Adrenal gland (tissue), 12 donors: Measurements from ENCODE around the gene PIANP. TPM values are rescaled to one million over a fixed set of nuclear protein-coding genes. Genes with fewer than 3 reads are reported as not detected.

Experiments
- DNase-seq, 7 donors: peaks; one replicate each; pipeline ENCODE4 v3.0.0-alpha.2; 2019 to 2020
- H3K27ac ChIP-seq, 5 donors: fragments of 200-600 bp; sonication (generic) in 4 of 5; 1 replicate in 3 of 5; 2 replicates in 2 of 5; pipeline versions ENCODE4 v1.5.1 to v1.8.0; 2016 to 2020; ENCODE audit warnings: mild to moderate bottlenecking in 1 of 5
- H3K27me3 ChIP-seq: fragments of 200-600 bp; 2 replicates; pipeline ENCODE4 v1.8.0; 2021
- H3K36me3 ChIP-seq, 2 donors: fragments of 200-600 bp; replicated peaks in 1 of 2; 1 replicate in 1 of 2; 2 replicates in 1 of 2; pipeline versions ENCODE4 v1.5.1 to v1.8.0; 2018 to 2022
- H3K4me1 ChIP-seq, 2 donors: fragments of 200-600 bp; replicated peaks in 1 of 2; 1 replicate in 1 of 2; 2 replicates in 1 of 2; pipeline versions ENCODE4 v1.5.1 to v1.8.0; 2018 to 2021
- H3K4me3 ChIP-seq, 4 donors: fragments of 200-600 bp; sonication (generic) in 3 of 4; one replicate each; pipeline ENCODE4 v1.5.1; 2016 to 2018
- H3K9me3 ChIP-seq, 3 donors: fragments of 200-600 bp; sonication (generic) in 1 of 3; replicated peaks in 1 of 3; 1 replicate in 2 of 3; 2 replicates in 1 of 3; pipeline versions ENCODE4 v1.5.1 to v1.8.0; 2016 to 2021
- POLR2A ChIP-seq, 2 donors: fragments of 450-650 bp; IDR thresholded peaks; one replicate each; pipeline ENCODE4 v1.6.1; 2017; ENCODE audit warnings: antibody characterized with exemption in 2 of 2, mild to moderate bottlenecking in 2 of 2, moderate library complexity in 1 of 2
- WGBS, 4 donors: extraction: QIAGEN DNeasy Blood & Tissue Kit in 2 of 4; methylation state at CpG; one replicate each; pipeline versions ENCODE4 v1.1.5 to v1.1.7; 2013 to 2017; 5-methylcytosine and 5-hydroxymethylcytosine counted together
- intact Hi-C, 2 donors: fragments of 100-400 bp; cut with DNase I; formaldehyde crosslinking; loops; one replicate each; pipeline versions ENCODE4 v1.14.1 to v1.15.0; 2022 to 2023
- polyA plus RNA-seq, 3 donors: library from polyadenylated mRNA; stranded (reverse); fragments of 200-250 nt in 2 of 3; fragments of 350-450 nt in 1 of 3; fragmentation: Illumina TruSeq in 1 of 3; extraction: RNeasy Lipid Tissue Mini Kit (QIAGEN cat#74804) in 1 of 3; gene quantifications; one replicate each; pipeline ENCODE4 v1.2.3, GENCODE V29; 2013 to 2014
- total RNA-seq, 9 donors: library from RNA; depleted of rRNA in 4 of 9; stranded (reverse); fragments of >200 nt in 4 of 9; fragments of 120-200 nt in 1 of 9; fragmentation: NEBNext Ultra II Directional in 1 of 9; extraction: Animal tissue kit (Norgen Biotek cat#: 25700) in 1 of 9; gene quantifications; one replicate each; pipeline versions ENCODE4 v1.1.0 to v1.2.4, GENCODE V29; 2013 to 2023
- TF ChIP-seq, protein P1 (sequence below), 6 experiments: fragments of 450-650 bp in 4 of 6; fragments of 200-600 bp in 2 of 6; sonication (generic) in 1 of 6; IDR thresholded peaks; 1 replicate in 5 of 6; 2 replicates in 1 of 6; pipeline versions ENCODE4 v1.5.1 to v1.8.0; 2016 to 2021; ENCODE audit warnings: antibody characterized with exemption in 6 of 6, mild to moderate bottlenecking in 2 of 6, moderate library complexity in 1 of 6
- donor health status: healthy with polysubstance abuse.
- donor health status: Bipolar disorder and iron deficiency.
- donor health status: DM: yes; HTN: yes; CAD: no.
- donor health status: DM: no; HTN: no; CAD: no.
- donor health status: DM: no; HTN: no; CAD: no.
- donor health status: DM: yes; HTN: yes; CAD: no.

PIANP gene
- total and polyA plus RNA-seq, 12 donors, result 0.11 to 5.2 (median 0.96) TPM; not detected in 3

DNA sequence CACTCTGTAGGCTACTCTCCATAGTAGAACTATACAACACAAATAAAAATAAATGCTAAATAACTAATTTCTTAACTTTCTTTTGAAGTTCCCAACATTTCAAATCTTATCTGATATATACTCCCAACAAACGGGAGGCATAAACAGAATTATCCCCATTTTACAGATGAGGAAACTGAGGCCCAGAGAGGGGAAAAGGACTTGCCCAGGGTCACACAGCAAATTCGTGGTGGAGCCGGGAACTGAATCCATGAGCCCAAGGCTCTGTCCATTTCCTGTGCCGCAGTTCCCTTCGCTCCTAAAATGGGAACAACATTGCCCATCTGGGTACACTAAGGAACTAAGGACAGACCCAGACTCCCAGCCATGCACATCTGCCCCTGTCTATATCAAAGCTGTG lies 23.7 kb downstream of the PIANP start:
- intact Hi-C loops, result no loop called here
- Histone ChIP-seq H3K9me3 (no peaks in the 10 kb centered on the region), H3K4me3 (no peak overlapping the region), H3K27me3 (no peaks in the 10 kb centered on the region), H3K27ac (no peak overlapping the region), H3K4me1 (no peaks in the 10 kb centered on the region), H3K36me3 (peaks cover 0 to 87% of the 10 kb centered on the region in 2 donors)
- WGBS, 4 donors, result 88 to 95% (median 92%) methylated on average over 4 to 5 of the region's 5 CpGs
- TF ChIP-seq, protein P1, sequence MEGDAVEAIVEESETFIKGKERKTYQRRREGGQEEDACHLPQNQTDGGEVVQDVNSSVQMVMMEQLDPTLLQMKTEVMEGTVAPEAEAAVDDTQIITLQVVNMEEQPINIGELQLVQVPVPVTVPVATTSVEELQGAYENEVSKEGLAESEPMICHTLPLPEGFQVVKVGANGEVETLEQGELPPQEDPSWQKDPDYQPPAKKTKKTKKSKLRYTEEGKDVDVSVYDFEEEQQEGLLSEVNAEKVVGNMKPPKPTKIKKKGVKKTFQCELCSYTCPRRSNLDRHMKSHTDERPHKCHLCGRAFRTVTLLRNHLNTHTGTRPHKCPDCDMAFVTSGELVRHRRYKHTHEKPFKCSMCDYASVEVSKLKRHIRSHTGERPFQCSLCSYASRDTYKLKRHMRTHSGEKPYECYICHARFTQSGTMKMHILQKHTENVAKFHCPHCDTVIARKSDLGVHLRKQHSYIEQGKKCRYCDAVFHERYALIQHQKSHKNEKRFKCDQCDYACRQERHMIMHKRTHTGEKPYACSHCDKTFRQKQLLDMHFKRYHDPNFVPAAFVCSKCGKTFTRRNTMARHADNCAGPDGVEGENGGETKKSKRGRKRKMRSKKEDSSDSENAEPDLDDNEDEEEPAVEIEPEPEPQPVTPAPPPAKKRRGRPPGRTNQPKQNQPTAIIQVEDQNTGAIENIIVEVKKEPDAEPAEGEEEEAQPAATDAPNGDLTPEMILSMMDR (IDR thresholded peaks at IDR 0.05), result no peak
- TF ChIP-seq POLR2A (IDR thresholded peaks at IDR 0.05), result no peak
- DNase-seq, result no peak

DNA sequence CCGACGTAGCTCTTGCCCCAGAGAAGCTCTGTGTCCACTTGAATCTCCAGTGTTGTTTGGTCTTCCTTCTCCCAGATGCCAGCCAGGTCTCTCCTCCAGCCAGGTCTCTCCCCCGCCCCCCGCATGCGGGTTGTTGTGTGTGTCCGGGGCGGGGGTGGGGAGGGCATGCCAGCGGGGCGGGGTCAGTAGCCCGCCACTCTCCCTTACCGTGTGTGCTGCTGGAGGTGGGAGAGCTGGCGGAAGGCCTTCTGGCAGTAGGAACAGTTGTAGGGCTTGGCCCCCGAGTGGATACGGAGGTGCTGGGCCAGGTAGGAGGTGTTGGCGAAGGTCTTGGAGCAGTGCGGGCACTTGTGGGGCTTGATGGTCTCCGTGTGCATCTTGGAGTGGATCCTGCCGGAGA lies 28.5 kb downstream of the PIANP start:
- no peaks in the 10 kb centered on the region for H3K4me1 ChIP-seq
- no peak for TF ChIP-seq POLR2A (IDR thresholded peaks at IDR 0.05)
- TF ChIP-seq, protein P1 (IDR thresholded peaks at IDR 0.05), result no peak
- intact Hi-C loops, result no loop called here
- 86 to 90% (median 88%) methylated on average over 17 to 18 of the region's 18 CpGs for WGBS, 4 donors
- H3K36me3 ChIP-seq, result peaks cover 0 to 99% of the 10 kb centered on the region in 2 donors
- no peak for DNase-seq
- no peaks in the 10 kb centered on the region for H3K9me3 ChIP-seq
- no peak overlapping the region for H3K4me3 ChIP-seq
- H3K27me3 ChIP-seq, result no peaks in the 10 kb centered on the region
- no peak overlapping the region for H3K27ac ChIP-seq

DNA sequence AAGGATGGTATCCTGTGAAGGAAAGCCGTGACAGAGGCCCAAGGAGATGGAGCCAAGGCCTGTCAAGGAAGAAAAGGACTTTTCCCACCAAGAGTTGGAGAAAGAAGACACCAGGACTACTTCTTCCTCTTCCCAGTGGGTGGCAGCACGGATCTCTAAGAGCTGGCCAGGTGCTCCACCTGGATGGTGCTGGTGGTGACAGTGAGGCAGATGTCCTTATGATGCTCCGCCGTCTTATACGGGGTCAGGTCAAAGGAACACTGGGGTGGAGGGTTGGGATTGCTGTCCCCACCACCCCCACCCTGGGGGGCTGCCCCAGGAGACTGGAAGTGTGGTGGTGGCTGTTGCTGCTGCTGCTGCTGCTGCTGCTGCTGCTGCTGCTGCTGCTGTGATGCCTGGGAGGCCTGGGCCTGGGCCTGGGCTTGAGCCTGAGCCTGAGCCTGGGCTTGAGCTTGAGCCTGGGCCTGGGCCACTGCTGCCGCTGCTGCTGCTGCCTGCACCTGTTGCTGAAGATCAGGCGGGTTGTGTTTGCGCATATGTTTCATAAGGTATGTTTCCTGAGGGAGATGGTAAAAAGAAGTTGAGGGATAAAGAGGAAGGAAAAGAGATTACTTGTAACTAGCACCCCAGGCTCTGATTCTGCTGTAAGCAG lies 32.9 kb downstream of the PIANP start:
- Histone ChIP-seq H3K9me3 (no peaks in the 10 kb centered on the region), H3K27me3 (no peaks in the 10 kb centered on the region), H3K36me3 (peaks cover 0 to 71% of the 10 kb centered on the region in 2 donors), H3K4me3 (no peak overlapping the region), H3K4me1 (no peaks in the 10 kb centered on the region), H3K27ac (no peak overlapping the region)
- TF ChIP-seq, protein P1 (IDR thresholded peaks at IDR 0.05), result no peak
- TF ChIP-seq POLR2A (IDR thresholded peaks at IDR 0.05), result no peak
- DNase-seq, result no peak
- intact Hi-C loops, result loop anchor here in 1 of 2 donors (10.0 kb wide), 1 partner anchor 53 kb away; no protein-coding TSS in a partner anchor
- 79 to 85% (median 83%) methylated on average over 8 of the region's 8 CpGs for WGBS, 4 donors

DNA sequence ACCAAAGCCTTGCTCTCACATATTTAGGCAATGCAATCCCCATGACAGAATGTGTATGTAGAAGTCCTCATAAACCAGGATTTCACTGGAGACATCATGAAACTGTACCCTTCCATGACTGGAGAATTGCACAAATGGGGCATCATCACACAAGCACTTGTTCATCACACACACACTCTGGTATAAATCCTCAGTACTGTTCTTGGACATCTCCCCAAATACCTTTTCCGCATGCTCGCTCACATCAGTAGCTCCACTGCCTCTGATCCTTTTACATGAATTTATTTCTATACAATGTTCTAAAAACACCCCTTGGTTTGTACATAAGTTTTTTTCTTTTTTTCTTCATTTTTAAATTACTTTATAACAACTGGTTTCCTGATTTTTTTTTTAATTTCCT lies 34.4 kb downstream of the PIANP start:
- H3K27me3 ChIP-seq, result no peaks in the 10 kb centered on the region
- H3K4me3 ChIP-seq, result no peak overlapping the region
- intact Hi-C loops, result loop anchor here in 1 of 2 donors (10.0 kb wide), 1 partner anchor 51 kb away; no protein-coding TSS in a partner anchor
- no peaks in the 10 kb centered on the region for H3K9me3 ChIP-seq
- 93 to 100% (median 97%) methylated on average over 2 of the region's 2 CpGs for WGBS, 4 donors
- H3K36me3 ChIP-seq, result peaks cover 0 to 56% of the 10 kb centered on the region in 2 donors
- no peak for TF ChIP-seq POLR2A (IDR thresholded peaks at IDR 0.05)
- TF ChIP-seq, protein P1 (IDR thresholded peaks at IDR 0.05), result no peak
- peaks cover 6 to 12% of the 10 kb centered on the region in 2 donors for H3K4me1 ChIP-seq
- DNase-seq, result no peak
- H3K27ac ChIP-seq, result no peak overlapping the region
